ENCODE results near the gene PDIK1L.

PDIK1L gene

GRCh38 chr1:26077524-26077923 is 34.1 kb upstream of the PDIK1L start (continued):
- TF ChIP-seq GLIS1 (tag by site-specific recombination; IDR thresholded peaks at IDR 0.05) (no peak), ZNF621 (tag by site-specific recombination; IDR thresholded peaks at IDR 0.05) (no peak)

GRCh38 chr1:26078286-26079177 is 33.1 kb upstream of the PDIK1L start:
- ChIA-PET POLR2A (no interaction called here), CTCF (interaction anchor here (0.6 to 1.6 kb wide), 3 partner anchors 67 to 339 kb away, joined by 3 to 5 read pairs (median 3); partner anchors contain the start of gene CEP85)
- Histone ChIP-seq H3K4me3 (ENCODE audit: low read depth, low read length) (no peak overlapping the region), H3K27ac (ENCODE audit: extremely low read depth, low read depth, low read length) (no peak overlapping the region), H3K4me1 (ENCODE audit: control insufficient read depth, insufficient read depth, low read length) (no peaks in the 10 kb centered on the region), H3K9me3 (ENCODE audit: control insufficient read depth, insufficient read depth, low read depth, low read length) (no peaks in the 10 kb centered on the region), H3K36me3 (ENCODE audit: control insufficient read depth in 2 of 2, insufficient read depth in 1 of 2, low read length in 2 of 2) (no peaks in the 10 kb centered on the region)
- TF ChIP-seq KLF16 (tag by site-specific recombination; IDR thresholded peaks at IDR 0.05) = no peak
- no peak for TF ChIP-seq ZNF404 (tag by site-specific recombination; IDR thresholded peaks at IDR 0.05)
- no peak for TF ChIP-seq GLI2 (tag by site-specific recombination; IDR thresholded peaks at IDR 0.05; ENCODE audit: borderline replicate concordance, low read depth)
- TF ChIP-seq ZNF366 (tag by site-specific recombination; conservative IDR thresholded peaks at IDR 0.05) = no peak
- no peak for TF ChIP-seq ZNF660 (tag by site-specific recombination; IDR thresholded peaks at IDR 0.05)
- no peak for TF ChIP-seq ZNF121 (tag by site-specific recombination; IDR thresholded peaks at IDR 0.05)
- TF ChIP-seq YY1 (tag by site-specific recombination; IDR thresholded peaks at IDR 0.05) = no peak

- TF ChIP-seq ZNF416 (tag by site-specific recombination; IDR thresholded peaks at IDR 0.05) = no peak
- TF ChIP-seq GLIS1 (tag by site-specific recombination; IDR thresholded peaks at IDR 0.05) = no peak
- TF ChIP-seq ZNF112 (tag by site-specific recombination; IDR thresholded peaks at IDR 0.05) = no peak
- no peak for TF ChIP-seq ZSCAN16 (tag by site-specific recombination; IDR thresholded peaks at IDR 0.05)
- TF ChIP-seq SP7 (tag by site-specific recombination; IDR thresholded peaks at IDR 0.05) = no peak
- TF ChIP-seq KLF17 (tag by site-specific recombination; IDR thresholded peaks at IDR 0.05) = no peak
- TF ChIP-seq ZNF311 (tag by site-specific recombination; IDR thresholded peaks at IDR 0.05; ENCODE audit: borderline replicate concordance) = no peak
- TF ChIP-seq ZNF513 (tag by site-specific recombination; IDR thresholded peaks at IDR 0.05) = no peak
- no peak for TF ChIP-seq INSM2 (tag by site-specific recombination; IDR thresholded peaks at IDR 0.05)
- TF ChIP-seq ZNF16 (tag by site-specific recombination; IDR thresholded peaks at IDR 0.05; ENCODE audit: low read depth) = no peak
- no peak for TF ChIP-seq ZNF2 (tag by site-specific recombination; IDR thresholded peaks at IDR 0.05)
- TF ChIP-seq ZNF18 (tag by site-specific recombination; IDR thresholded peaks at IDR 0.05) = no peak
- TF ChIP-seq ZNF202 (tag by site-specific recombination; IDR thresholded peaks at IDR 0.05; ENCODE audit: borderline replicate concordance) = no peak
- TF ChIP-seq SETDB1 (IDR thresholded peaks at IDR 0.05; ENCODE audit: insufficient read length, low read length) = no peak
- no peak for TF ChIP-seq ZNF121 (tag by site-specific recombination; IDR thresholded peaks at IDR 0.05)
- TF ChIP-seq ZNF426 (tag by site-specific recombination; IDR thresholded peaks at IDR 0.05) = no peak
- no peak for TF ChIP-seq ZNF585B (tag by site-specific recombination; IDR thresholded peaks at IDR 0.05)
- TF ChIP-seq ZNF530 (tag by site-specific recombination; IDR thresholded peaks at IDR 0.05; ENCODE audit: low read depth) = no peak
- no peak for TF ChIP-seq ZNF580 (tag by site-specific recombination; IDR thresholded peaks at IDR 0.05)
- Histone ChIP-seq H3K4me3 (ENCODE audit: low read depth, low read length) (no peak overlapping the region), H3K27ac (ENCODE audit: extremely low read depth, low read depth, low read length) (no peak overlapping the region), H3K36me3 (ENCODE audit: control insufficient read depth in 2 of 2, insufficient read depth in 1 of 2, low read length in 2 of 2) (no peaks in the 10 kb centered on the region), H3K4me1 (ENCODE audit: control insufficient read depth, insufficient read depth, low read length) (no peaks in the 10 kb centered on the region), H3K9me3 (ENCODE audit: control insufficient read depth, insufficient read depth, low read depth, low read length) (no peaks in the 10 kb centered on the region)
- ChIA-PET POLR2A (no interaction called here), CTCF (interaction anchor here (0.6 to 1.0 kb wide), 2 partner anchors 66 to 339 kb away, joined by 3 to 5 read pairs; no protein-coding TSS in a partner anchor)
These were observed 32.5 kb upstream of the PDIK1L start for GRCh38 chr1:26079178-26079563.

Data from HEK293 (cell line).